H9 (cell line): Measurements from ENCODE around the gene FAM136A. TPM values are rescaled to one million over a fixed set of nuclear protein-coding genes. Genes with fewer than 3 reads are reported as not detected.

ENCODE experiments used
- DNase-seq: peaks from one replicate; pipeline ENCODE4 v3.0.0-alpha.2; 2017
- H2AFZ ChIP-seq: one replicate; pipeline ENCODE4 v1.6.1; 2013; ENCODE audit warnings: mild to moderate bottlenecking, low read length, control low read depth, moderate library complexity
- H2AK5ac ChIP-seq: 2 replicates; pipeline ENCODE4 v1.6.1; 2013; ENCODE audit warnings: low read length, control low read depth, mixed read lengths; ENCODE audit not compliant: insufficient read length
- H2BK120ac ChIP-seq: one replicate; pipeline ENCODE4 v1.6.1; 2013; ENCODE audit warnings: low read depth, mild to moderate bottlenecking, low read length, control low read depth, inconsistent platforms; ENCODE audit not compliant: poor library complexity, severe bottlenecking
- H2BK12ac ChIP-seq: 2 replicates; pipeline ENCODE4 v1.6.1; 2013; ENCODE audit warnings: low read length, control low read depth, mixed read lengths, low read depth; ENCODE audit not compliant: insufficient read length
- H2BK15ac ChIP-seq: 2 replicates; pipeline ENCODE4 v1.6.1; 2013; ENCODE audit warnings: low read depth, low read length, control low read depth
- H2BK20ac ChIP-seq: one replicate; pipeline ENCODE4 v1.6.1; 2013; ENCODE audit warnings: low read depth, mild to moderate bottlenecking, low read length, control low read depth, inconsistent platforms; ENCODE audit not compliant: poor library complexity, severe bottlenecking
- H2BK5ac ChIP-seq: 2 replicates; pipeline ENCODE4 v1.6.1; 2013; ENCODE audit warnings: low read length, control low read depth, mixed read lengths; ENCODE audit not compliant: insufficient read length
- H3K14ac ChIP-seq: 2 replicates; pipeline ENCODE4 v1.6.1; 2013; ENCODE audit warnings: low read length, control low read depth; ENCODE audit not compliant: insufficient read depth
- H3K18ac ChIP-seq: 2 replicates; pipeline ENCODE4 v1.6.1; 2013; ENCODE audit warnings: low read depth, mild to moderate bottlenecking, mixed read lengths, low read length, control low read depth; ENCODE audit not compliant: insufficient read length
- H3K23ac ChIP-seq: 2 replicates; pipeline ENCODE4 v1.6.1; 2013; ENCODE audit warnings: low read length, control low read depth, mixed read lengths, low read depth; ENCODE audit not compliant: insufficient read length
- H3K23me2 ChIP-seq: 2 replicates; pipeline ENCODE4 v1.6.1; 2013; ENCODE audit warnings: low read depth, mild to moderate bottlenecking, mixed read lengths, low read length, control low read depth; ENCODE audit not compliant: insufficient read length, poor library complexity, severe bottlenecking
- H3K27ac ChIP-seq: 2 replicates; pipeline ENCODE4 v1.5.1; 2013; ENCODE audit warnings: low read length, control low read depth, mixed read lengths, low read depth; ENCODE audit not compliant: insufficient read length
- H3K27me3 ChIP-seq: 2 replicates; pipeline ENCODE4 v1.6.1; 2013; ENCODE audit warnings: low read length, control low read depth, inconsistent platforms; ENCODE audit not compliant: insufficient read depth
- H3K4ac ChIP-seq: 2 replicates; pipeline ENCODE4 v1.6.1; 2013; ENCODE audit warnings: low read depth, mild to moderate bottlenecking, control low read depth, inconsistent platforms, low read length, moderate library complexity
- H3K4me1 ChIP-seq: 2 replicates; pipeline ENCODE4 v1.6.1; 2013; ENCODE audit warnings: low read length, control low read depth, inconsistent platforms; ENCODE audit not compliant: insufficient read depth
- H3K4me2 ChIP-seq: 2 replicates; pipeline ENCODE4 v1.6.1; 2013; ENCODE audit warnings: low read length, control low read depth, mixed read lengths; ENCODE audit not compliant: insufficient read length, insufficient read depth
- H3K56ac ChIP-seq: 2 replicates; pipeline ENCODE4 v1.6.1; 2013; ENCODE audit warnings: low read depth, mild to moderate bottlenecking, mixed read lengths, low read length, control low read depth; ENCODE audit not compliant: insufficient read length
- H3K79me1 ChIP-seq: 2 replicates; pipeline ENCODE4 v1.6.1; 2013; ENCODE audit warnings: low read depth, mild to moderate bottlenecking, moderate library complexity, low read length, control low read depth, inconsistent platforms; ENCODE audit not compliant: insufficient read depth, poor library complexity, severe bottlenecking
- H3K79me2 ChIP-seq: 2 replicates; pipeline ENCODE4 v1.6.1; 2013; ENCODE audit warnings: low read length, control low read depth, inconsistent platforms; ENCODE audit not compliant: insufficient read depth
- H3K9ac ChIP-seq: 2 replicates; pipeline ENCODE4 v1.6.1; 2013; ENCODE audit warnings: low read length, control low read depth, mixed read lengths; ENCODE audit not compliant: insufficient read length; ENCODE audit errors: extremely low read depth
- H3K9me3 ChIP-seq: one replicate; pipeline ENCODE4 v1.6.1; 2013; ENCODE audit warnings: low read depth, low read length, inconsistent platforms; ENCODE audit not compliant: control insufficient read depth
- H3T11ph ChIP-seq: one replicate; pipeline ENCODE4 v1.6.1; 2013; ENCODE audit warnings: mild to moderate bottlenecking, low read length, control low read depth, inconsistent platforms
- H4K20me1 ChIP-seq: one replicate; pipeline ENCODE4 v1.6.1; 2013; ENCODE audit not compliant: control insufficient read depth, insufficient read length, insufficient read depth
- H4K5ac ChIP-seq: 2 replicates; pipeline ENCODE4 v1.6.1; 2013; ENCODE audit warnings: low read depth, mild to moderate bottlenecking, mixed read lengths, low read length, control low read depth; ENCODE audit not compliant: insufficient read length
- H4K8ac ChIP-seq: replicated peaks from 2 replicates; pipeline ENCODE4 v1.6.1; 2013; ENCODE audit warnings: low read length, control low read depth, mixed read lengths, low read depth; ENCODE audit not compliant: insufficient read length
- H4K91ac ChIP-seq: 2 replicates; pipeline ENCODE4 v1.6.1; 2013; ENCODE audit warnings: low read depth, mild to moderate bottlenecking, moderate library complexity, mixed read lengths, low read length, control low read depth; ENCODE audit not compliant: insufficient read length
- H3K27ac Mint-ChIP-seq, 3 experiments: 2 replicates in 2 of 3; 3 replicates in 1 of 3; pipeline ENCODE4 v1.8.0; 2020 to 2021; ENCODE audit warnings: mixed read lengths in 3 of 3, mild to moderate bottlenecking in 1 of 3, moderate library complexity in 1 of 3
- H3K27me3 Mint-ChIP-seq: 2 replicates; pipeline ENCODE4 v1.8.0; 2021; ENCODE audit warnings: low read depth, mild to moderate bottlenecking, moderate library complexity, mixed read lengths
- H3K36me3 Mint-ChIP-seq, 3 experiments: 2 replicates in 2 of 3; 3 replicates in 1 of 3; pipeline ENCODE4 v1.8.0; 2020 to 2021; ENCODE audit warnings: low read depth in 3 of 3, mixed read lengths in 3 of 3; ENCODE audit not compliant: insufficient read depth in 1 of 3
- H3K4me1 Mint-ChIP-seq, 2 experiments: 2 replicates each; pipeline ENCODE4 v1.8.0; 2020; ENCODE audit warnings: mixed read lengths in 2 of 2
- H3K4me3 Mint-ChIP-seq, 2 experiments: 2 replicates in 1 of 2; 3 replicates in 1 of 2; pipeline ENCODE4 v1.8.0; 2020 to 2021; ENCODE audit warnings: mild to moderate bottlenecking in 2 of 2, mixed read lengths in 2 of 2, moderate library complexity in 1 of 2
- H3K9me3 Mint-ChIP-seq, 2 experiments: 2 replicates in 1 of 2; 3 replicates in 1 of 2; pipeline ENCODE4 v1.8.0; 2020; ENCODE audit warnings: mild to moderate bottlenecking in 2 of 2, mixed read lengths in 2 of 2, moderate library complexity in 1 of 2
- CTCF ChIP-seq: fragments of 200-600 bp; sonication (generic); conservative IDR thresholded peaks from 3 replicates; pipeline ENCODE4 v1.8.0; 2021; ENCODE audit warnings: antibody characterized with exemption, mild to moderate bottlenecking
- WGBS: extraction: QIAGEN DNeasy Blood & Tissue Kit; methylation state at CpG from one replicate; pipeline ENCODE4 v1.1.7; 2013; ENCODE audit warnings: missing lambda C conversion rate, low lambda C conversion rate, mixed read lengths; ENCODE audit not compliant: insufficient read length; ENCODE audit errors: extremely low coverage; 5-methylcytosine and 5-hydroxymethylcytosine counted together
- total RNA-seq: library from RNA; stranded (reverse); gene quantifications from 2 replicates; pipeline ENCODE4 v1.2.1, GENCODE V29; 2021

Gene FAM136A
- total RNA-seq, 1 experiment from 2014 or later: 118 TPM

DNA sequence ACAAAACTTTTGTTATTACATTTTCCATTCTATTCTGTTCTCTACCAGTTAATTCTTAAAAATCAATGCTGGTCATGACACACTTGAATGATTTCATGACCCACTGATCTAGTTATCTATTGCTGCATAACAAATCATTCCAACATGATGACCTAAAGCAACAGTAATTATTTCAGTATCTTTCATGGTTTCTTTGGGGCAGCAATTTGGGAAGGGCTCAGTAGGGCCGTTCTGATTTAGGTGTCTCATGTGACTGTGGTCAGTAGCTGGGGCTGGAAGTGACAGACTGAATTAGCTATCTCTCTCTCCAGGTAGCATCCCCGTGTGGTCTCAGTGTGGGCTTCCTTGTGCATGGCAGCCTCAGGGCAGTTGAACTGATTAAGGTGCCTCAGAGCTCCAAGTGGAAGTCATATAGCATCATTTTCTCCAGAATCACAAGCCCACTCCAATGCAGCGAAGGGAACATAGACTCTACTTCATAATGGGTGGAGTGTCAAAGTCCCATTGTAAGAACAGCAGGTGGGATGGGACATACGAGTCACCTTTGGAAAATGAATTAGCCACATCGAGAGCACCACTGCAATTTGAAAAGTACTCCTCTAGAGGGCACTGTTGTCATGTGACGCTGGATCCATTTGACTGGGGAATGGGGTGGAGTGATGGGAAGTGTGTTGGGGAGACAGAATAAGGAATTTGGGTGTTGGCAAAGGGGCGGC lies 39.1 kb upstream of the FAM136A start:
- no peak overlapping the region for H3K4me3 Mint-ChIP-seq
- no peak overlapping the region for H2BK5ac ChIP-seq
- DNase-seq: peak; percentile 72
- peaks cover 3 to 9% of the 10 kb centered on the region in 2 experiments; a peak in 3 of 4 replicates for H3K4me1 Mint-ChIP-seq
- peak; percentile 90 for TF ChIP-seq CTCF
- no peak overlapping the region for H2BK20ac ChIP-seq
- H3K27ac Mint-ChIP-seq: no peak overlapping the region
- H3K79me2 ChIP-seq: no peaks in the 10 kb centered on the region
- H3K9ac ChIP-seq: no peak overlapping the region
- no peaks in the 10 kb centered on the region for H3K27me3 ChIP-seq
- no peaks in the 10 kb centered on the region for H3K4me1 ChIP-seq
- H2AFZ ChIP-seq: no peak overlapping the region
- H3K14ac ChIP-seq: no peak overlapping the region
- no peak overlapping the region for H3K4me2 ChIP-seq
- no peak overlapping the region for H3K4ac ChIP-seq
- no peaks in the 10 kb centered on the region for H3K36me3 Mint-ChIP-seq
- H3K27me3 Mint-ChIP-seq: peaks cover 20% of the 10 kb centered on the region
- H3K18ac ChIP-seq: no peak overlapping the region
- no peak overlapping the region for H2BK12ac ChIP-seq
- no peaks in the 10 kb centered on the region for H3K23me2 ChIP-seq
- no CpG with 5 or more reads among the region's 7 CpGs for WGBS
- H2BK15ac ChIP-seq: no peak overlapping the region
- H3K23ac ChIP-seq: no peak overlapping the region
- H4K20me1 ChIP-seq: no peaks in the 10 kb centered on the region
- H3K79me1 ChIP-seq: no peaks in the 10 kb centered on the region
- no peak overlapping the region for H4K8ac ChIP-seq
- H2BK120ac ChIP-seq: no peak overlapping the region
- no peaks in the 10 kb centered on the region for H3K9me3 ChIP-seq
- no peak overlapping the region for H3K27ac ChIP-seq
- no peak overlapping the region for H3K56ac ChIP-seq
- H4K91ac ChIP-seq: no peak overlapping the region
- H2AK5ac ChIP-seq: no peak overlapping the region
- no peaks in the 10 kb centered on the region for H3K9me3 Mint-ChIP-seq
- H4K5ac ChIP-seq: no peak overlapping the region
- H3T11ph ChIP-seq: no peak overlapping the region
